K562 (cell line): ENCODE results near the gene RTL10. TPM values are rescaled to one million over a fixed set of nuclear protein-coding genes. Genes with fewer than 3 reads are reported as not detected.
A peak's percentile ranks its signal among the peaks of the same experiment; 100 is the strongest.

ENCODE experiments used
- ATAC-seq: fragments of 200-7000 bp; cut with Tn5 transposase; 3 replicates; pipeline ENCODE4 v1.9.1; 2020; ENCODE audit warnings: moderate library complexity
- BruUV-seq: library from RNA; stranded (reverse); fragments of 400-500 nt; replicated peaks from 2 replicates; lab custom pipeline; 2021; lab: Mats Ljungman, UMichigan
- CTCF ChIA-PET: fragments of 300-600 bp; formaldehyde crosslinking; extraction: SDS; loops from one replicate; lab custom pipeline; 2021; ENCODE audit warnings: low intra/inter-chr PET ratio; lab: Yijun Ruan, JAX
- POLR2A ChIA-PET: fragments of 300-600, 350-650 bp; sonication (Branson Sonifier 250); formaldehyde crosslinking; extraction: SDS; loops from one replicate; lab custom pipeline; 2021; ENCODE audit warnings: antibody characterized with exemption, inconsistent platforms; lab: Yijun Ruan, JAX
- DNase-seq, 4 experiments: peaks; one replicate each; pipeline versions ENCODE4 v3.0.0 to v3.0.0-alpha.2; 2011 to 2018; ENCODE audit warnings: low spot score in 3 of 4, mixed read lengths in 3 of 4; ENCODE audit errors: extremely low read depth in 1 of 4
- FAIRE-seq: peaks from 2 replicates; lab custom pipeline; 2011; peaks lifted over from hg19 to GRCh38; lab: Jason Lieb, UNC
- H2AFZ ChIP-seq: 2 replicates; pipeline ENCODE4 v1.6.0; 2011; ENCODE audit warnings: low read depth, low read length, control low read depth, inconsistent platforms
- H3K27ac ChIP-seq: fragments of 200-600 bp; 3 replicates; pipeline ENCODE4 v1.8.0; 2011; ENCODE audit warnings: low read depth, mild to moderate bottlenecking, control low read depth, inconsistent platforms, low read length, moderate library complexity, mixed read lengths; ENCODE audit errors: extremely low read depth
- H3K27me3 ChIP-seq, 2 experiments: fragments of 300-600 bp in 1 of 2; 2 replicates in 1 of 2; 3 replicates in 1 of 2; pipeline versions ENCODE4 v1.6.0 to v1.8.0; 2011; ENCODE audit warnings: inconsistent platforms in 2 of 2, low read length in 2 of 2, mild to moderate bottlenecking in 1 of 2, mixed read lengths in 1 of 2, moderate library complexity in 1 of 2; ENCODE audit not compliant: control insufficient read depth in 2 of 2, insufficient read depth in 2 of 2
- H3K36me3 ChIP-seq: fragments of 300-600 bp; 3 replicates; pipeline ENCODE4 v1.8.0; 2011; ENCODE audit warnings: mild to moderate bottlenecking, low read length, inconsistent platforms; ENCODE audit not compliant: control insufficient read depth, insufficient read depth
- H3K4me1 ChIP-seq, 2 experiments: fragments of 200-600 bp in 1 of 2; replicated peaks in 1 of 2; 2 replicates in 1 of 2; 3 replicates in 1 of 2; pipeline versions ENCODE4 v1.5.1 to v1.8.0; 2011; ENCODE audit warnings: inconsistent platforms in 2 of 2, low read length in 2 of 2, mild to moderate bottlenecking in 1 of 2, mixed read lengths in 1 of 2, moderate library complexity in 1 of 2; ENCODE audit not compliant: control insufficient read depth in 2 of 2, insufficient read depth in 2 of 2
- H3K4me2 ChIP-seq: 2 replicates; pipeline ENCODE4 v1.6.1; 2011; ENCODE audit warnings: low read length, control low read depth, inconsistent platforms, mixed read lengths; ENCODE audit not compliant: insufficient read depth
- H3K4me3 ChIP-seq: fragments of 200-600 bp; sonication (generic), shearing (Covaris generic); 2 replicates; pipeline ENCODE4 v1.5.1; 2016; ENCODE audit warnings: control low read depth, inconsistent platforms
- H3K79me2 ChIP-seq: fragments of 200-600 bp; 3 replicates; pipeline ENCODE4 v1.8.0; 2011; ENCODE audit warnings: low read length, inconsistent platforms; ENCODE audit not compliant: control insufficient read depth, insufficient read depth
- H3K9ac ChIP-seq, 2 experiments: 2 replicates each; pipeline versions ENCODE4 v1.6.0 to v1.6.1; 2011; ENCODE audit warnings: low read depth in 2 of 2, low read length in 2 of 2, control low read depth in 1 of 2, inconsistent platforms in 1 of 2, mild to moderate bottlenecking in 1 of 2, mixed read lengths in 1 of 2; ENCODE audit not compliant: insufficient read depth in 1 of 2
- H3K9me1 ChIP-seq: one replicate; pipeline ENCODE4 v1.6.0; 2011; ENCODE audit warnings: inconsistent platforms, mild to moderate bottlenecking, low read length, moderate library complexity; ENCODE audit not compliant: control insufficient read depth, insufficient read depth
- H3K9me3 ChIP-seq: replicated peaks from 2 replicates; pipeline ENCODE4 v1.5.1; 2011; ENCODE audit warnings: low read depth, low read length, inconsistent platforms; ENCODE audit not compliant: control insufficient read depth, insufficient read depth
- H4K20me1 ChIP-seq: replicated peaks from 2 replicates; pipeline ENCODE4 v1.6.1; 2011; ENCODE audit warnings: low read length, inconsistent platforms, mixed read lengths; ENCODE audit not compliant: control insufficient read depth, insufficient read depth
- RBM17 ChIP-seq: fragments of 200-400 bp; formaldehyde crosslinking; IDR thresholded peaks from 2 replicates; pipeline ENCODE4 v1.6.1; 2017; ENCODE audit warnings: low read depth, mild to moderate bottlenecking, low read length, borderline replicate concordance
- TCFL5 ChIP-seq: fragments of 250-450 bp; sonication (Bioruptor Pico); conservative IDR thresholded peaks from 2 replicates; pipeline ENCODE4 v1.6.1; 2021; ENCODE audit warnings: mild to moderate bottlenecking, moderate library complexity, matching md5 sums
- ZBED1 ChIP-seq: IDR thresholded peaks from 2 replicates; pipeline ENCODE4 v1.6.1; 2014
- ZNF280B ChIP-seq: fragments of 250-450 bp; sonication (Bioruptor Pico); IDR thresholded peaks from 2 replicates; pipeline ENCODE4 v1.5.1; 2021; ENCODE audit warnings: mild to moderate bottlenecking
- WGBS: fragments of 100-300 bp; shearing (Covaris generic); methylation state at CpG from one replicate; pipeline ENCODE4 v1.1.6; 2016; ENCODE audit warnings: low coverage, mixed read lengths; ENCODE audit not compliant: insufficient coverage; ENCODE audit errors: missing lambda C conversion rate; 5-methylcytosine and 5-hydroxymethylcytosine counted together
- in situ Hi-C: fragments of 300-500 bp; cut with MboI; formaldehyde crosslinking; loops from 4 replicates; pipeline ENCODE4 v1.15.0; 2018; ENCODE audit warnings: inconsistent platforms, mixed read lengths
- intact Hi-C: fragments of 100-400 bp; cut with micrococcal nuclease; formaldehyde crosslinking; loops from 2 replicates; pipeline ENCODE4 v1.14.2; 2022
- polyA plus RNA-seq, 8 experiments: library from polyadenylated mRNA; depleted of rRNA in 4 of 8; stranded (reverse) in 5 of 8; unstranded in 3 of 8; fragments of >200 nt; fragmentation: Nextera tagmentation in 2 of 8; fragmentation: Illumina TruSeq in 1 of 8; extraction: Ambion mirVana in 2 of 8; extraction: Trizol in 1 of 8; gene quantifications; 2 replicates each; pipeline versions ENCODE4 v1.2.1 to v1.2.3, GENCODE V29; 2011 to 2014; ENCODE audit warnings: inconsistent platforms in 1 of 8, missing spikeins in 1 of 8
- total RNA-seq, 7 experiments: library from RNA; depleted of rRNA in 6 of 7; stranded (reverse); fragments of >200 nt in 6 of 7; fragmentation: Illumina TruSeq in 2 of 7; extraction: Trizol in 2 of 7; gene quantifications; 2 replicates each; pipeline versions ENCODE4 v1.2.1 to v1.2.3, GENCODE V29; 2011 to 2021; ENCODE audit warnings: low replicate concordance in 1 of 7
- TF ChIP-seq, protein P1 (sequence below): sonication (generic); formaldehyde crosslinking; IDR thresholded peaks from 2 replicates; pipeline ENCODE4 v1.8.1; 2023; ENCODE audit warnings: mild to moderate bottlenecking, missing genetic modification reagents
- TF ChIP-seq, protein P2 (sequence below): fragments of 450-650 bp; formaldehyde crosslinking; IDR thresholded peaks from 2 replicates; pipeline ENCODE4 v1.4.0; 2022; ENCODE audit warnings: missing genetic modification characterization
- TF ChIP-seq, protein P3 (sequence below): sonication (generic); formaldehyde crosslinking; IDR thresholded peaks from 2 replicates; pipeline ENCODE4 v1.8.1; 2023; ENCODE audit warnings: mild to moderate bottlenecking, missing genetic modification reagents, moderate library complexity

The RTL10 gene
- total and polyA plus RNA-seq, 9 of the 15 experiments (the other 6 are each of a cell fraction or from before 2014, with no cell fraction given), result 19.8 to 75.5 (median 32.5) TPM

- ATAC-seq (no peak), FAIRE-seq (no peak), DNase-seq (no peak)
- no peaks in the 10 kb centered on the region for H3K36me3 ChIP-seq
- no peaks in the 10 kb centered on the region for H4K20me1 ChIP-seq
- intact Hi-C loops, result no loop called here
- H3K79me2 ChIP-seq, result no peaks in the 10 kb centered on the region
- WGBS, result 38% methylated on average over 5 of the region's 5 CpGs
- H3K27me3 ChIP-seq, result peaks cover 2 to 4% of the 10 kb centered on the region in 2 experiments; a peak in 2 of 5 replicates
- no TSS peak for BruUV-seq
- no peak overlapping the region for H3K9ac ChIP-seq
- H3K9me1 ChIP-seq, result no peaks in the 10 kb centered on the region
- no peaks in the 10 kb centered on the region for H3K9me3 ChIP-seq
- H3K27ac ChIP-seq, result no peak overlapping the region
- in situ Hi-C loops, result no loop called here
- H3K4me2 ChIP-seq, result no peak overlapping the region
- no peak overlapping the region for H3K4me3 ChIP-seq
- ChIA-PET POLR2A (interaction anchor here (0.6 to 6.0 kb wide), 8 partner anchors 8 to 103 kb away, joined by 3 to 51 read pairs (median 12); partner anchors contain the start of genes GNB1L, RTL10 and TBX1), CTCF (interaction anchor here (0.6 kb wide), 1 partner anchor 722 kb away, joined by 3 read pairs; no protein-coding TSS in a partner anchor)
- peaks cover 1 to 8% of the 10 kb centered on the region in 2 experiments; a peak in 3 of 5 replicates for H3K4me1 ChIP-seq
- H2AFZ ChIP-seq, result no peak overlapping the region
- TF ChIP-seq, protein P1, sequence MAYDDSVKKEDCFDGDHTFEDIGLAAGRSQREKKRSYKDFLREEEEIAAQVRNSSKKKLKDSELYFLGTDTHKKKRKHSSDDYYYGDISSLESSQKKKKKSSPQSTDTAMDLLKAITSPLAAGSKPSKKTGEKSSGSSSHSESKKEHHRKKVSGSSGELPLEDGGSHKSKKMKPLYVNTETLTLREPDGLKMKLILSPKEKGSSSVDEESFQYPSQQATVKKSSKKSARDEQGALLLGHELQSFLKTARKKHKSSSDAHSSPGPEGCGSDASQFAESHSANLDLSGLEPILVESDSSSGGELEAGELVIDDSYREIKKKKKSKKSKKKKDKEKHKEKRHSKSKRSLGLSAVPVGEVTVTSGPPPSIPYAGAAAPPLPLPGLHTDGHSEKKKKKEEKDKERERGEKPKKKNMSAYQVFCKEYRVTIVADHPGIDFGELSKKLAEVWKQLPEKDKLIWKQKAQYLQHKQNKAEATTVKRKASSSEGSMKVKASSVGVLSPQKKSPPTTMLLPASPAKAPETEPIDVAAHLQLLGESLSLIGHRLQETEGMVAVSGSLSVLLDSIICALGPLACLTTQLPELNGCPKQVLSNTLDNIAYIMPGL (CRISPR knock-in tag), result 0 out of 2 replicates have a peak, but pooled peaks have one; percentile 45
- TF ChIP-seq ZNF280B (CRISPR knock-in tag) (no peak), RBM17 (no peak), TCFL5 (CRISPR knock-in tag) (no peak), ZBED1 (no peak)
- TF ChIP-seq, protein P2, sequence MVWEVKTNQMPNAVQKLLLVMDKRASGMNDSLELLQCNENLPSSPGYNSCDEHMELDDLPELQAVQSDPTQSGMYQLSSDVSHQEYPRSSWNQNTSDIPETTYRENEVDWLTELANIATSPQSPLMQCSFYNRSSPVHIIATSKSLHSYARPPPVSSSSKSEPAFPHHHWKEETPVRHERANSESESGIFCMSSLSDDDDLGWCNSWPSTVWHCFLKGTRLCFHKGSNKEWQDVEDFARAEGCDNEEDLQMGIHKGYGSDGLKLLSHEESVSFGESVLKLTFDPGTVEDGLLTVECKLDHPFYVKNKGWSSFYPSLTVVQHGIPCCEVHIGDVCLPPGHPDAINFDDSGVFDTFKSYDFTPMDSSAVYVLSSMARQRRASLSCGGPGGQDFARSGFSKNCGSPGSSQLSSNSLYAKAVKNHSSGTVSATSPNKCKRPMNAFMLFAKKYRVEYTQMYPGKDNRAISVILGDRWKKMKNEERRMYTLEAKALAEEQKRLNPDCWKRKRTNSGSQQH (CRISPR knock-in tag), result no peak
- TF ChIP-seq, protein P3, sequence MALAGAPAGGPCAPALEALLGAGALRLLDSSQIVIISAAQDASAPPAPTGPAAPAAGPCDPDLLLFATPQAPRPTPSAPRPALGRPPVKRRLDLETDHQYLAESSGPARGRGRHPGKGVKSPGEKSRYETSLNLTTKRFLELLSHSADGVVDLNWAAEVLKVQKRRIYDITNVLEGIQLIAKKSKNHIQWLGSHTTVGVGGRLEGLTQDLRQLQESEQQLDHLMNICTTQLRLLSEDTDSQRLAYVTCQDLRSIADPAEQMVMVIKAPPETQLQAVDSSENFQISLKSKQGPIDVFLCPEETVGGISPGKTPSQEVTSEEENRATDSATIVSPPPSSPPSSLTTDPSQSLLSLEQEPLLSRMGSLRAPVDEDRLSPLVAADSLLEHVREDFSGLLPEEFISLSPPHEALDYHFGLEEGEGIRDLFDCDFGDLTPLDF (CRISPR knock-in tag), result peak; percentile 60; the same call in 1 of the 2 replicates
Measured at GRCh38 chr22:19863571-19863970, 8.9 kb upstream of the RTL10 start.
